Testis (tissue), 2 donors: ENCODE results near the gene PHLPP1.

Experiments used
- POLR2A ChIP-seq: fragments of 450-650 bp; IDR thresholded peaks from one replicate; pipeline ENCODE4 v1.6.1; 2017; ENCODE audit warnings: antibody characterized with exemption, mild to moderate bottlenecking, moderate library complexity
- TF ChIP-seq, protein P1 (sequence below), 3 experiments: fragments of 450-650 bp in 2 of 3; fragments of 200-600 bp in 1 of 3; sonication (generic) in 1 of 3; IDR thresholded peaks; one replicate each; pipeline ENCODE4 v1.5.1; 2016 to 2019; ENCODE audit warnings: antibody characterized with exemption in 3 of 3, mild to moderate bottlenecking in 2 of 3, moderate library complexity in 1 of 3

- TF ChIP-seq, protein P1, sequence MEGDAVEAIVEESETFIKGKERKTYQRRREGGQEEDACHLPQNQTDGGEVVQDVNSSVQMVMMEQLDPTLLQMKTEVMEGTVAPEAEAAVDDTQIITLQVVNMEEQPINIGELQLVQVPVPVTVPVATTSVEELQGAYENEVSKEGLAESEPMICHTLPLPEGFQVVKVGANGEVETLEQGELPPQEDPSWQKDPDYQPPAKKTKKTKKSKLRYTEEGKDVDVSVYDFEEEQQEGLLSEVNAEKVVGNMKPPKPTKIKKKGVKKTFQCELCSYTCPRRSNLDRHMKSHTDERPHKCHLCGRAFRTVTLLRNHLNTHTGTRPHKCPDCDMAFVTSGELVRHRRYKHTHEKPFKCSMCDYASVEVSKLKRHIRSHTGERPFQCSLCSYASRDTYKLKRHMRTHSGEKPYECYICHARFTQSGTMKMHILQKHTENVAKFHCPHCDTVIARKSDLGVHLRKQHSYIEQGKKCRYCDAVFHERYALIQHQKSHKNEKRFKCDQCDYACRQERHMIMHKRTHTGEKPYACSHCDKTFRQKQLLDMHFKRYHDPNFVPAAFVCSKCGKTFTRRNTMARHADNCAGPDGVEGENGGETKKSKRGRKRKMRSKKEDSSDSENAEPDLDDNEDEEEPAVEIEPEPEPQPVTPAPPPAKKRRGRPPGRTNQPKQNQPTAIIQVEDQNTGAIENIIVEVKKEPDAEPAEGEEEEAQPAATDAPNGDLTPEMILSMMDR (IDR thresholded peaks at IDR 0.05): no peak
- no peak for TF ChIP-seq POLR2A
These were observed 1.4 kb downstream of the PHLPP1 start for GRCh38 chr18:62716619-62717168.
